Measurements from ENCODE around the gene DNAH11. TPM values are rescaled to one million over a fixed set of nuclear protein-coding genes. Genes with fewer than 3 reads are reported as not detected.

DNAH11 gene
- total and polyA plus RNA-seq, 2 of the 8 experiments (the other 6 are each of a cell fraction or from before 2014, with no cell fraction given), result 1.8 to 4.9 TPM

DNA sequence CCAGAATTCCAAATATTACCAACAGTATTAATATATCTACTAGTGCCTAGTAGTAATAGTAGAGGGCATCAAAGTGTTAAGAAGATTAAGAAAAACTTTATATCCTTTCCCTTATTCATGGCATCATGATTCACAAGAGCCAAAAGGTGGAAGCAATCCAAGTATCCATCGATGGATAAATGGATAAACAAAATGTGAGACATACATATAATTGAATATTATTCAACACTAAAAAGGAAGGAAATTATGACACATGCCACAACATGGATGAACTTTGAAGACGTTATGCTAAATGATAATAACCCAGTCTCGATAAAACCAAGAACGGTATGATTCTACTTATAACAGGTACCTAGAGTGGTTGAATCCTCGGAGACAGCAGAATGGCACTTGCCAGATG, 379.8 kb downstream of the DNAH11 start:
- H2BK12ac ChIP-seq (ENCODE audit: low read depth, low read length), result no peak overlapping the region
- H4K91ac ChIP-seq (replicated peaks; ENCODE audit: insufficient read length, low read length), result no peak overlapping the region
- 91% methylated on average over 5 of the region's 5 CpGs; no CpG with 5 or more reads in 1 of the 2 experiments for WGBS, 2 experiments (ENCODE audit: extremely low coverage in 1 of 2, insufficient coverage in 1 of 2, insufficient read length in 1 of 2, insufficient replicate concordance in 2 of 2, low coverage in 1 of 2, low lambda C conversion rate in 2 of 2, missing lambda C conversion rate in 1 of 2)
- FAIRE-seq (no peak), DNase-seq (ENCODE audit: low read depth in 1 of 2, low spot score in 2 of 2) (no peak)
- H3K4ac ChIP-seq (replicated peaks; ENCODE audit: insufficient read length, low read depth, low read length), result no peak overlapping the region
- H3K79me1 ChIP-seq (ENCODE audit: low read depth, low read length), result peaks cover 10% of the 10 kb centered on the region; the same call in 1 of the 2 replicates
- no peak overlapping the region for H3K14ac ChIP-seq (ENCODE audit: insufficient read length)
- peaks cover 5 to 6% of the 10 kb centered on the region in 2 experiments for H4K20me1 ChIP-seq (replicated peaks in 1 of 2; ENCODE audit: control insufficient read depth in 1 of 2, insufficient read depth in 2 of 2, low read length in 2 of 2)
- no peak overlapping the region for H3K23ac ChIP-seq (ENCODE audit: insufficient read length)
- H3K23me2 ChIP-seq (ENCODE audit: low read depth, low read length), result no peaks in the 10 kb centered on the region
- H4K8ac ChIP-seq (ENCODE audit: extremely low read depth, insufficient read depth, low read length), result no peak overlapping the region
- no peak overlapping the region for H2BK20ac ChIP-seq (ENCODE audit: low read length)
- H3K9ac ChIP-seq (replicated peaks in 1 of 4; ENCODE audit: extremely low read depth in 1 of 4, low read depth in 3 of 4, low read length in 3 of 4), result no peak overlapping the region
- no peak overlapping the region for H2BK120ac ChIP-seq (replicated peaks; ENCODE audit: low read depth, low read length)
- H2BK15ac ChIP-seq (ENCODE audit: low read length), result no peak overlapping the region
- peaks cover 11 to 100% of the 10 kb centered on the region in 2 experiments for H3K79me2 ChIP-seq (ENCODE audit: control insufficient read depth in 1 of 2, insufficient read depth in 2 of 2, low read length in 2 of 2)
- ChIA-PET CTCF (ENCODE audit: partially characterized antibody) (no interaction called here), POLR2A (ENCODE audit: partially characterized antibody) (interaction anchor here (3.4 kb wide), 1 partner anchor 23 kb away, joined by 23 read pairs; the partner anchor contains the start of gene CDCA7L)
- H3K4me1 ChIP-seq (replicated peaks in 1 of 4; ENCODE audit: control insufficient read depth in 3 of 4, insufficient read depth in 4 of 4, low read length in 3 of 4), result peaks cover 4 to 13% (median 13%) of the 10 kb centered on the region in 4 experiments; a peak in 5 of 7 replicates
- no peak overlapping the region for H3K27ac ChIP-seq (ENCODE audit: low read depth, low read length)
- no peaks in the 10 kb centered on the region for H3K9me3 ChIP-seq (ENCODE audit: insufficient read depth in 2 of 2, low read depth in 1 of 2, low read length in 1 of 2)
- H3K4me3 ChIP-seq (ENCODE audit: extremely low read depth in 1 of 4, insufficient read depth in 2 of 4, low read depth in 3 of 4, low read length in 4 of 4), result no peak overlapping the region
- no peak overlapping the region for H3K56ac ChIP-seq (replicated peaks; ENCODE audit: insufficient read length, low read depth, low read length)
- H2BK5ac ChIP-seq (ENCODE audit: low read depth, low read length), result no peak overlapping the region
- no peak overlapping the region for H3K18ac ChIP-seq (ENCODE audit: extremely low read depth, low read length)
- no peaks in the 10 kb centered on the region for H3K27me3 ChIP-seq (replicated peaks in 1 of 4; ENCODE audit: control insufficient read depth in 3 of 4, extremely low read depth in 1 of 4, insufficient read depth in 3 of 4, low read length in 3 of 4)
- no peak overlapping the region for H2AFZ ChIP-seq (ENCODE audit: low read length)
- no peaks in the 10 kb centered on the region for H3K36me3 ChIP-seq (ENCODE audit: control insufficient read depth in 2 of 4, insufficient read depth in 4 of 4, low read length in 3 of 4)
- H4K5ac ChIP-seq (ENCODE audit: insufficient read length, low read depth, low read length), result no peak overlapping the region
- no peak overlapping the region for H2AK5ac ChIP-seq (ENCODE audit: low read depth, low read length)
- no peak overlapping the region; a peak in 1 of 4 replicates for H3K4me2 ChIP-seq (ENCODE audit: insufficient read depth in 1 of 2, low read depth in 2 of 2, low read length in 2 of 2)
